Kidney (tissue), 14 donors: ENCODE measurements around the gene DDX24. TPM values are rescaled to one million over a fixed set of nuclear protein-coding genes. Genes with fewer than 3 reads are reported as not detected.
A peak's percentile ranks its signal among the peaks of the same experiment; 100 is the strongest.

Experiments used
- DNase-seq, 5 donors: peaks; one replicate each; pipeline ENCODE4 v3.0.0-alpha.2; 2013 to 2020
- FAIRE-seq: peaks from 2 replicates; lab custom pipeline; 2012; peaks lifted over from hg19 to GRCh38; lab: Jason Lieb, UNC
- H3K27ac ChIP-seq, 2 donors: one replicate each; pipeline ENCODE4 v1.7.0; 2013; ENCODE audit warnings: low read depth in 2 of 2, low read length in 2 of 2, inconsistent platforms in 1 of 2
- H3K27me3 ChIP-seq: one replicate; pipeline ENCODE4 v1.7.1; 2013; ENCODE audit warnings: low read length, inconsistent platforms; ENCODE audit not compliant: control insufficient read depth, insufficient read depth
- H3K36me3 ChIP-seq, 3 donors: one replicate each; pipeline versions ENCODE4 v1.7.0 to v1.7.1; 2013; ENCODE audit warnings: low read length in 3 of 3, control low read depth in 1 of 3, inconsistent platforms in 1 of 3; ENCODE audit not compliant: insufficient read depth in 3 of 3, control insufficient read depth in 2 of 3
- H3K4me1 ChIP-seq, 3 donors: one replicate each; pipeline versions ENCODE4 v1.7.0 to v1.7.1; 2013; ENCODE audit warnings: low read length in 3 of 3, inconsistent platforms in 1 of 3, low read depth in 1 of 3; ENCODE audit not compliant: control insufficient read depth in 2 of 3, insufficient read depth in 2 of 3
- H3K4me3 ChIP-seq, 3 donors: one replicate each; pipeline versions ENCODE4 v1.7.0 to v1.8.1; 2013; ENCODE audit warnings: low read length in 3 of 3, control low read depth in 1 of 3, inconsistent platforms in 1 of 3
- H3K9ac ChIP-seq, 3 donors: one replicate each; pipeline versions ENCODE4 v1.7.0 to v1.7.1; 2013; ENCODE audit warnings: low read length in 3 of 3, control low read depth in 1 of 3, inconsistent platforms in 1 of 3
- H3K9me3 ChIP-seq, 3 donors: one replicate each; pipeline versions ENCODE4 v1.7.0 to v1.7.1; 2013; ENCODE audit warnings: low read length in 3 of 3, control low read depth in 1 of 3, inconsistent platforms in 1 of 3; ENCODE audit not compliant: control insufficient read depth in 2 of 3, insufficient read depth in 1 of 3
- intact Hi-C: fragments of 100-400 bp; cut with DNase I; formaldehyde crosslinking; loops from one replicate; pipeline ENCODE4 v1.11.1; 2022
- polyA plus RNA-seq: library from polyadenylated mRNA; stranded (reverse); fragments of 350-450 nt; fragmentation: Illumina TruSeq; extraction: RNeasy Lipid Tissue Mini Kit (QIAGEN cat#74804); gene quantifications from one replicate; pipeline ENCODE4 v1.2.3, GENCODE V29; 2014; ENCODE audit warnings: low read depth, low replicate concordance; ENCODE audit not compliant: insufficient read depth
- total RNA-seq: library from RNA; stranded (reverse); fragmentation: NEBNext Ultra II Directional; extraction: Animal tissue kit (Norgen Biotek cat#: 25700); gene quantifications from one replicate; pipeline ENCODE4 v1.2.1, GENCODE V29; 2021
- TF ChIP-seq, protein P1 (sequence below): IDR thresholded peaks from 3 replicates; pipeline ENCODE4 v1.5.1; 2012; ENCODE audit warnings: mild to moderate bottlenecking, moderate library complexity, borderline replicate concordance; ENCODE audit not compliant: insufficient read depth; ENCODE audit errors: extremely low read depth
- donor health status: control.
- donor health status: control.
- donor health status: control.
- donor health status: control.
- donor health status: control.
- donor health status: DM: yes; HTN: yes; CAD: no.
- donor health status: Normal renal cell carcinoma (clear cell type).

DDX24 gene
- total and polyA plus RNA-seq, 2 donors from 2014 or later: 139 to 193 TPM

DNA sequence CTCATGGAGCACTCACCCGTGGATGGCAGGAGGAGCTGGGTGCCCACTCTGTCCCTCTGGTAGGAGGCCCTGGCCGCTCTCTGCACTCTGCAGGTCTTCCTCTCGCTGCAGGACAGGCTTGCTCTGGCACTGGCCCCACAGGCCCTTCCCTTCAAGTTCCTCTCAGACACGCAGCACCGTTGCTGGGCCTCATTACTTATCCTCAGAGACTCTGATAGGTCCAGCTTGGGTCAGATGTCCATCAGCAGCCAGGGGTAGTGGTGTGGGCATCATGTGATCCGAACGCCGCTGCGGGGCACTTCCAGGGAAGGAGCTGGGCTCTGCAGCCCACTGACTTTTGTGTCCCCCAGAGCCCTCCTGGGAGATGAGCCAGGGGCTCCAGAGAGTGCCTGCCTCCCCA lies 43.0 kb downstream of the DDX24 start:
- H3K27ac ChIP-seq: no peak overlapping the region
- no peak for DNase-seq
- FAIRE-seq: no peak
- TF ChIP-seq, protein P1, sequence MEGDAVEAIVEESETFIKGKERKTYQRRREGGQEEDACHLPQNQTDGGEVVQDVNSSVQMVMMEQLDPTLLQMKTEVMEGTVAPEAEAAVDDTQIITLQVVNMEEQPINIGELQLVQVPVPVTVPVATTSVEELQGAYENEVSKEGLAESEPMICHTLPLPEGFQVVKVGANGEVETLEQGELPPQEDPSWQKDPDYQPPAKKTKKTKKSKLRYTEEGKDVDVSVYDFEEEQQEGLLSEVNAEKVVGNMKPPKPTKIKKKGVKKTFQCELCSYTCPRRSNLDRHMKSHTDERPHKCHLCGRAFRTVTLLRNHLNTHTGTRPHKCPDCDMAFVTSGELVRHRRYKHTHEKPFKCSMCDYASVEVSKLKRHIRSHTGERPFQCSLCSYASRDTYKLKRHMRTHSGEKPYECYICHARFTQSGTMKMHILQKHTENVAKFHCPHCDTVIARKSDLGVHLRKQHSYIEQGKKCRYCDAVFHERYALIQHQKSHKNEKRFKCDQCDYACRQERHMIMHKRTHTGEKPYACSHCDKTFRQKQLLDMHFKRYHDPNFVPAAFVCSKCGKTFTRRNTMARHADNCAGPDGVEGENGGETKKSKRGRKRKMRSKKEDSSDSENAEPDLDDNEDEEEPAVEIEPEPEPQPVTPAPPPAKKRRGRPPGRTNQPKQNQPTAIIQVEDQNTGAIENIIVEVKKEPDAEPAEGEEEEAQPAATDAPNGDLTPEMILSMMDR: no peak
- no peaks in the 10 kb centered on the region for H3K4me1 ChIP-seq
- H3K36me3 ChIP-seq: no peaks in the 10 kb centered on the region
- no peak overlapping the region for H3K9ac ChIP-seq
- H3K9me3 ChIP-seq: no peaks in the 10 kb centered on the region
- intact Hi-C loops: no loop called here
- H3K4me3 ChIP-seq: no peak overlapping the region
- H3K27me3 ChIP-seq: no peaks in the 10 kb centered on the region

- intact Hi-C loops: no loop called here
- H3K9me3 ChIP-seq: no peaks in the 10 kb centered on the region
- no peak overlapping the region for H3K4me3 ChIP-seq
- no peaks in the 10 kb centered on the region for H3K27me3 ChIP-seq
- H3K27ac ChIP-seq: no peak overlapping the region
- no peaks in the 10 kb centered on the region for H3K36me3 ChIP-seq
- H3K4me1 ChIP-seq: no peaks in the 10 kb centered on the region
- H3K9ac ChIP-seq: no peak overlapping the region
- no peak for FAIRE-seq
- peak in 4 of 5 donors; percentile 56 to 69 (median 64) for DNase-seq
- TF ChIP-seq, protein P1: peak; percentile 88
Measured at GRCh38 chr14:94036313-94037167, 44.5 kb downstream of the DDX24 start.

DNA sequence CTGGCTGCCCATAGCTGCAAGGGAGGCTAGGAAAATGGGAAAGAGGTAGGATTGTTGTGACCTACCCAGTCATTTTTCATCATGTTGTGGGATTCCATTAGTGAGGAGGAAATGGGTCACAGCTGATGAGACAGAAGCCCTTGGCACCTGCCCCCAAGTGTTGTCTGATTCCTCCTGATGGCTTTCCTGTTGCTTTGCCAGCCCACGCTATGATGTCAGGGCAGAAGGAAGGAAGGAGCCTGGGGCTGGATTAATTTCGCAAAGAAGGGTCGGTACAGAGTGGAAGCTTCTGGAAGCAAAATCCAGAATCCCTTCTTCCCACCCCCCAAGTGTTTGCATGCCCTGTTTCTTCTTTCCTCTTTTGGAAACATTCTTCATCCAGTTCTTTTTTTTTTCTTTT lies 46.1 kb downstream of the DDX24 start:
- intact Hi-C loops: loop anchor here (5.0 kb wide), 1 partner anchor 102 kb away; no protein-coding TSS in a partner anchor
- no peak for FAIRE-seq
- DNase-seq: no peak
- TF ChIP-seq, protein P1: no peak
- Histone ChIP-seq H3K4me1 (no peaks in the 10 kb centered on the region), H3K9me3 (no peaks in the 10 kb centered on the region), H3K27ac (no peak overlapping the region), H3K36me3 (no peaks in the 10 kb centered on the region), H3K27me3 (no peaks in the 10 kb centered on the region), H3K9ac (no peak overlapping the region), H3K4me3 (no peak overlapping the region)
